ENCODE data around the gene SF3A1.
A peak's percentile ranks its signal among the peaks of the same experiment; 100 is the strongest.

Gene SF3A1

DNA sequence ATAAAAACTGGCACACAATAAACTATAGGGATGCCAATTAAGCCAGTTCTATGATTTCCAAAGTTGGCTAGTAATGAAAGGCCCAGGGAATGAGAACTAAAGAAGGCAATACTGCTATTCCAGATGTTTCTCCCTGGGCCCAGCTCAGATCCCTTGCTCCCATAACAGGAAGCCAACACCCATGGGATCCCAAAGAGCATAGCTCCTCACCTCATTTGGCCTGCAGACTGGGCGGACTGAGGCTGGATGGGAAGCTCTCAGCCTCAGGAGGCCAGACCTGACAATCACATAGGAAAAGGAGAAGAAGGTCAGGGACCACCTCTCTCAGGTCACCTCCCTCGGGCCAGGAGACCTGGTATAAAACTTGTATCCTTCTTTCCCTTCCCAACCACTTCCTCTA lies 35.2 kb downstream of the SF3A1 start:
- no peak for DNase-seq

DNA sequence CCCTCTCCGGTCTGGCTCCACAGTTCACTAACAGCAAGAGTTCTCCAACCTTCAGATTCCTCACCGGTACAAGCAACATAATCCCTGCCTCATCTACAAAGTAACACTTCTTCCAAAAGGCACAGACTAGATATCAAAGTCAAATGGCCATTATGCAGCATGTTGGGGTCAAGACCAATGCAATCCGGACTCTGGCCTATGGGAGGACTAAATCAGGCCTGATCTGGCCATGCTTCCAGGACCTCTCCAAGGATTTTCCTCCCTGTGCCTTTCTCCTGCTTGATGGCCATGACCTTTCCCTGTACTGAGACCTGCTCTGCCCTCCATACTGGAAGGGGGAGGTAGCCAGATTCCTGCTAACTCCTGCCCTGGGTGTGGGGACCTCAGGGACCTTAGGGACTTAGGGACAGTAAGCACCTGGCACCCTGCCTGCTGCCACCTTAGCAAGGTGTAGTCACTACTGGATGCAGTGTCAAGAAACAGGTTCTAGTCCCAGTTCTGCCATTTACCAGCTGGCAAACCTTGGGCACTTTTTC lies 36.6 kb downstream of the SF3A1 start:
- no peak for DNase-seq

DNA sequence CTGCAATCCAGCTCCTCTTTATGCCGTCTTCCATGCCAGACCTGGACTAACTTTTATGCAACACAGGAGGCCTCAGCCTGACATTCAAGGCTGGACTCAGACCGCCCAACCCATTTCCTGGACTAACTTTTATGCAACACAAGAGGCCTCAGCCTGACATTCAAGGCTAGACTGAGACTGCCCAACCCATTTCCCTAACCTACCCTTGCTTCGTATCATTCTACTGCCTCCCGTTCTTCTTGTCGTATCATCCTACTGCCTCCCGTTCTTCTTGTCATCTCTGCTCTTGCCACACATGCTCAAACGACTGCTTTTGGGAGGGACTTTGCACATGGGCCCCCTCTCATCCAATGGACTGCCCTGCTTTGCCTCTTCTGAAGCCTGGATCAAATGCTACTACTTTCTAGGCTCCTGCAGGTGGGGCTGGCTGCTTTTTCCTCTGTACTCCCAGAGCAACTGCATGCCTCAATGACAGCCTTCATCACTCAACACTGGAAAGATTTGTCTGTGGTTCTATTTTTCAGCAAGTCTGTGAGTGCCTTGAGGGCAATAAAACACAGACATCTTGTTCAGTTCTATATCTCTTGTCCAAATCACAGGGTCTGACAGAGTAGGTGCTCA lies 37.8 kb downstream of the SF3A1 start:
- no peak for DNase-seq

DNA sequence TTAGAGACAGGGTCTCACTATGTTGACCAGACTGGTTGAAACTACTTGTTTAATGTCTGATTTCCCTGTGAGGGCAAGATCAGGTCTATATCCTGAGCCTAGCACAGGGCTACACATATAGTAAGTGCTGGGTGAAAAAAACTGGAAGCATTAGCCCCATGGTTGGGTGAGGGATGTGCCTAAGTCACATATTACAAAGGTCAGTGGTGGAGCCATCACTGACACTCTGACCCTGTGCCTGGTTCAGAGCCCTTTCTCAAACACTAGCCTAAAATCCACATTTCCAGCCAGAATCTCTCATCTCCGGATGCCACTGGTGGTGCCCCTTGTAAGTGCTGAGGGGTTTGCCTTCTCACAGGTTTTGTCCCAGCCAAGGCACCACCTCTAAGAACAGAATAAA lies 38.9 kb downstream of the SF3A1 start:
- no peak for DNase-seq

DNA sequence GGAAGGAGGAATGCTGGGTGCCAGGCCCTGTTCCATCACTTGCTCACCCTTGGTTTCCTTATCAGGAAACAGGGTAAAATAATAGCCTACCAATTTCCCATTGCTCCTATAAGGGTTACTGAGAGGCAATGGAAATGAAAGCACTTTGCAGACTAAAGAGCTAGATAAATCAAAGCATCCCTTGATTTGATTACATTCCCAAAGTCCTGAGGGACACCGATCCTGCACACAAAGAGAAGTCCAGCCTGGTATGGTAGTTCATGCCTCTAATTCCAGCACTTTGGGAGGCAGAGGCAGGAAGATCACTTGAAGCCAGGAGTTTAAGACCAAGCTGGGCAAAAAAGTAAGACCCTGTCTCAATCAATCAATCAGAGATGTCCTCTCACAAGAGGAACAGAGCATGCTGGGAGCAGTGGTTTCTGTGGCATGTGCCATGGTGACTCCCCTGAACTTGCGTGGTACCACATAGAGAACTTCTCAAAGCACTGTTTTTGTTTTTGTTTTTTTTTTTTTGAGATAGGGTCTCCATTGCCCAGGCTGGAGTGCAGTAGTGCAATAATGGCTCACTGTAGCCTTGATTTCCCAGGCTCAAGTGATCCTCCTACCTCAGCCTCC lies 40.6 kb downstream of the SF3A1 start:
- DNase-seq = no peak

DNA sequence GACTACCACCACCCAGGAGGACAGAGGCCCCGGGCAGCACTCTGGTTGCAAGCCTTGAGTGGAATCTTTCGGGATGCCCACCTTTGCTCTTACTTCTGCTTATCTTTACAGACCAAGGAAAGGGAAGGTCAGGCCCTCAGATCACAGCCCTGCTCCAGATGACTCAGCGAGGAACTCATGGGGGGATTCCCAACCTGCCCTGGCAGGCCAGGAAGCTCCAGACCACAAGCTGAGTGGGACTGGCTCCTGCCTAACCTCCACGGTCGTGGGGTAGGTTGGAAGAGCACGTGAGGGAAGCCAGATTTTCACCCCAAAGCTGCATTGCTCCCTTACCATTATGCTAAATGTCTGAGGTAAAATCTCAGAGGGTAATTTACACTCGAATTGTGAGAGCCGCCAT lies 41.8 kb downstream of the SF3A1 start:
- no peak for DNase-seq

DNA sequence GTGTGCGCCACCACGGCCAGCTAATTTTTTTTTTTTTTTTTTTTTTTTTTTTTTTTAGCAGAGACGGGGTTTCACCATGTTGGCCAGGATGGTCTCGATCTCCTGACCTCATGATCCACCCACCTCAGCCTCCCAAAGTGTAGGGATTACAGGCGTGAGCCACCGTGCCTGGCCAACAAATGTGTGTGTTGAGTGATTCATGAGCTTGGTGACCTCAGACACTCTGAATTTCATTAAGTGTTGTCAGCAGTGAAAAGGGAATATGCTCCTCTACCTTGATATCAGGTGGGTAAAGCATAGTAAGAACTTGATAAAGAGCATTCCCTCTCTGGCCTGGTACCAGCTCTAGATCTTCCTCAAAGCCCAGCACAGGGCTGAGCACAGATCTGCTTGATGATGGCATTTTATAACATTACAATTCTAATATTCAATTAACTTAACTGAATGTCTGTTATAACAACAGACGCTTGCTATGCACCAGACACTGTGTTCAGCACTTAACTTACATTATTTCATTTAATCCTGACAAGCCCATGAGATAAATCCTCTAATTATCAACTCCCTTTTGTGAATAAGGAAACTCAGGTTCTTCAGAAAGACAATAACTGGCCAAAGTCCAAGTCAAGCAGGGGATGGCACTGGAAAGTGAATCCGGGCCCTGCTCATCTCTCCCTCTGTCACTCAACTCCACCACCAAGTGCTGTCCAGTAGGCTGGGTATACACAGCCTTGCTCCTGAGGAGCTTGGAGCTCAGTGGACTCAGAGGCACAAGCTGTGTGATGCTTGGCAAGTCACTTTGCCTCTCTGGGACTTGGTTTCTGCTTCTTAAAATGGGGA lies 42.9 kb downstream of the SF3A1 start:
- no peak for DNase-seq

DNA sequence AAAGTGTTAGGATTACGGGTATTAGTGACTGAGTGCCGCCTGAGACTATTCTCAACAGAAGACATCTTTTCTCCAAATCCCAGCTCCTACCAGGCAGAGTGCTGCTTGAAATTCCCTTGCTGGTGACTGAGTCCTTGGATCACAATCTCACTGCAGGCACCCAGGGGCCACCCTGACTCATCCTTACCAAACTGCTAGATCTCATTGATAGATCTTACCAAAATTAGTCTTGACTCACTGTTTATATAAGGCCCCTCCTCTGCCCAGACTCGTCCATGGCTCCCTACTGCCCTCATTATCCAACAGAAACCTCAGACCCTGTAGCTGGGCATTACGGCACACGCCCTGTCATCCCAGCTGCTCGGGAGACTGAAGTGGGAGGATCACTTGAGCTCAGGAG lies 44.6 kb downstream of the SF3A1 start:
- no peak for DNase-seq

DNA sequence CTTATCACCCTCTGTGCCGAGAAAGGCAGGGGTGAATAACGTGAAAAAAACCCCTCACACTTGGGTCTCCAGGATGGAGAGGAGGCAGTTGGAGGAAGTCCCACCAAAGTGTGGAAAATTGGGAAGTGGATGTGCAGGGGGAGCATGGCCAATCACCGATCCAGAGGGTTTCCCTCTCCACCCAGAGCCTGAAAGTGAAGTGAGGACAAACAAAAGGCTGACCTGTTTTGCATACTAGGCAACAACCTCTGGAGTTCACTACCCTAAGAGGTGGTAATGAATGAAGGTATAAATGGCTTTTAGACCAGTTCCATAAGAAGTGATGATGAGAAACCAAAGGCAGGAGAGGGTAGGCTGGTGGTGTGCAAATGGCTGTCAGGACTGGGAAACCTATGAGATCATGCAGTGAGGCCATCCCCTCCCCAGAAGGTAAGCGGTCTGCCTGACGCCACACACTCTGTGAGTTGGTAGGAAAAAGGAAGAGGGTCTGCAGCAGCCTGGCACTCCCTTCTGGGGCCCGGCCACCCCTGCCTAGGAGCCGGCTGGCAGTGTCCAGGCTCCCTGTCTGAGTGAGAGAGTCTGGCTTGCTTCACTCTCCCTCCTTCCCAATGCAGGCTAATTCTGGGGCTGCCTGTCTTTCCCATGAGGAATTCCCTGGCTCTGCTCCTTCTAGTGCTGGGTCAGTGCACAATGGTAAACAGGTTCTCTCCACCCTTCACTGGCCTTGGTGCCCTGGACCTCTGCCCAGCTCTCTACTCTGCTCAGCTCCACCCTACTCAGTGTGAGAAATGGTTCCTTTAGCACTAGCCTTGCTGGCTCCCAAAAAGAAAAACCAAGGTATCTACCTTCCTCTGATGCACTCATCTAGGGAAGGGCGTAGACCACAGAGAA lies 45.6 kb downstream of the SF3A1 start:
- no peak for DNase-seq

DNA sequence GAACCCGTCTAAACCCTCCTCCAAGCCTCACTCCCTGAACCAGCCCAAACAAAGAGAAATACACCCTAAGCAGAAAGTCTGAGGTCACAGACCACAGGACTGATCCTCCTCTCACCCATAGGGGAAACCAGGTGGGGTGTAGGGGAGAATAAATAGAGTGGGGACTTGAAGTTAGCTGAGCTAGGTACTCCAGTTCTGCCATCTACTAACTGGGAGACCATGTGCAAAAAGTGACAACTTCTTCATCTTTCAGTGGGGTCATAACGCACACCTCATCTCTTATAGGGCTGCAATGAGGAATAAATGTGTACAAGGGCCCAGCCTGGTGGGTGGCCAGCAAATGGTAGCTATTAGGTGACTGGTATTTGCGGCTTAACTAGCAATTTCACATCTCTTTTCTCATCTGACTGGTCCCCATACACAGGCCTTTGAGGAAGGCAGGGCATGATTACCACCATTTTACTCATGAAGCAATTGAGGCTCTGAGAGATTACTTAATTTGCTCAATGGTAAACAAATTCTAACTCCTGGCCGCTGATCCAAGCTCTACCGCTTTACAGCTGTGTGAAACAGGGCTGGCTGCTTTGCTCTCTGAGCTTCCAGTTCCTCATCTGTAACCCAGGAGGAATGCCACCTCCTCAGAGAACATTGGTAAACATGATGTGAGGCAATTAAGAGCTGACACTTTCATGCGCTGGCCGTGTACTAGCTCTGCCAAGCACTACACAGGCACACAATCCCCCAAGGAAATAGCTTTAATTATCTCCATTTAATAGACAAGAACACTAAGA lies 46.5 kb downstream of the SF3A1 start:
- no peak for DNase-seq

DNA sequence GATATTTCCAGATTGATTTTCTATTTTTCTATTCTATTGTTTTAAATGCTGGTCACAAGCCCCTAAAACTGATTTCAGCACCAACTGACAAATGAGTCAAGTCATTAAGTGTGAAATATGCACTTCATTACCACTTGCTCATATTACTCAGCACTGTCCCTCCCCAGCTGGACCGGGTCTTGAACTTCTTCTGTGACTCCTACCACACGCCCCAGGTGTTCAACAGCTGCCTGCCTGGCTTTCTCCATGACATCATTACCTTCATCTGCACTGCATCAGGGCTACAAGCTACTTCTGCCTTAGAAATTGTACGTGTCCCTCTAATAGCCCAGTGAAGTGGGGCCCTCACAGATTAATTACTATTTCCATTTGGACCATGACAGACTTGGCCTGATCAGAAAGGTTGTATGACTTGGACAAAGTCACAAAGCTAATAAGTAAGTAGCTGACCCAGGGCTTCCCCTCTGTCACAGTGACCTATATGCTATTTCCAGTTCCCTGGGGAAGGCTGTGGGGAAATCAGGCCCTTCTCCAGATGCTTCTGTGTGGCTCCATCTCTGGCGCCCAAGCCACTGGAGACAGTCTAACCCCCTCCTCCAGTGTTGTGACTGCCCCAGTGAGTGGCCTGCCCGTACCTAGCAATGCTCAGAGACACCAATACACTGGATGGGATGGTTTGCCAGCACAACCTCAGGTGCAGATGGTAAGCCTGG lies 48.0 kb downstream of the SF3A1 start:
- DNase-seq = no peak

DNA sequence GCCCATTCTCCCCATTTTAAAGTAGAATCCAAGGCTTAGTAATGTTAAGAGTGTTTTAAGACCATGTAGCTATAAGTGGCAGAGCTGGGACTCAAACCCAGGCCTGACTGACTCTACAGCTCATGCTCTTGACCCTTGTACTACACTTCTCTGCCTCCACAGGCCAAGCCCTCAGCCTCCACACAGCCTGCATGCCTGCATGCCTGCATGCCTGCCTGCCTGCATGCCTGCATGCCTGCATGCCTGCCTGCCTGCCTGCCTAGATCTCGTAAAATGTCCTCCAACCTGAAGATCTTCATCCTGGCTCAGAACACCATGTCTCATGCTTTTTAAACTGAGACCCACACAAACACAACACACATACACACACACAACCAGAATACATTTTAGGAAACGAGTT lies 48.6 kb downstream of the SF3A1 start:
- no peak for DNase-seq

DNA sequence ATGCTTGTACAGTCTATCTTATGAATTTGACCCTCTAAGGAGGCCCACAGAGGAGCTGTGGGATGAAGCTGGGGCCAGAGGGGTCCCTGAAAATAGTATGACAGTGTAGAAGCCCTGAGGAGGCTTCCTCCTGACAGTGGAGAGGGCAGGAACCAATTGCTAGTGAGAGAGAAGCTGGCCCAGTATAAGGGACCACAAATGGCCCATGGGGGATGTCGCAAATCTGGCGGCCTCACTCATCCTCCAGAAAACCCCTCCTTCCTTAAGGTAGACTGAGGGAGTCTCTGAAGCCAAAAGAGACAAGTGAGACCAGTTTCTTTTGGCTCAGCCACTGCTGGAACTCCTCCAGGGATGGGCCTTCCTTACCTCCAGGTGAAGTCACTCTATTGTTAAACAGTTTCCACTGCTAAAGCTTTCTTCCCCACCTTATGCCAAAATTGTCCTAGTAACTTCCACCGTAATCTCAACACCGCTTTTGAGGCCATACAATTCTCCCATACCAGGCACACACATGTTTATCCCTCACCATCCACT lies 49.6 kb downstream of the SF3A1 start:
- DNase-seq = no peak

DNA sequence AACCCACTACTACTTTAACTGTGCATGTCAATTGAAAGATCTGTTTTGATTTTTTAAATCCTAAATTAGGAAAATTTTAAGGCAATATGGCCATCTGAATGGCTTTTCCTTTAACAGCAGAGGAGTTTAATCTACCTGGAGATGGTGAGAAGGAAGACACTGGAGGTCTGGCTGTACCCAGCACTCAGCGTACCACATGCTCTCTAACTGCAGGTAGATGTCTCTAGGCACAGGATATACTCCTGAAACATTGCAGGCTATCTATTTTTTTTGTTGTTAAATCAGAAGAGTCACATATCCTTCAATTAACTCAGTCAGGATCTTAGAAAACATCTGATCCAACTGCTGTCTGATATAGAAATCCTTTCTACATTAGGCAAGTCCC lies 50.1 kb downstream of the SF3A1 start:
- no peak for DNase-seq

DNA sequence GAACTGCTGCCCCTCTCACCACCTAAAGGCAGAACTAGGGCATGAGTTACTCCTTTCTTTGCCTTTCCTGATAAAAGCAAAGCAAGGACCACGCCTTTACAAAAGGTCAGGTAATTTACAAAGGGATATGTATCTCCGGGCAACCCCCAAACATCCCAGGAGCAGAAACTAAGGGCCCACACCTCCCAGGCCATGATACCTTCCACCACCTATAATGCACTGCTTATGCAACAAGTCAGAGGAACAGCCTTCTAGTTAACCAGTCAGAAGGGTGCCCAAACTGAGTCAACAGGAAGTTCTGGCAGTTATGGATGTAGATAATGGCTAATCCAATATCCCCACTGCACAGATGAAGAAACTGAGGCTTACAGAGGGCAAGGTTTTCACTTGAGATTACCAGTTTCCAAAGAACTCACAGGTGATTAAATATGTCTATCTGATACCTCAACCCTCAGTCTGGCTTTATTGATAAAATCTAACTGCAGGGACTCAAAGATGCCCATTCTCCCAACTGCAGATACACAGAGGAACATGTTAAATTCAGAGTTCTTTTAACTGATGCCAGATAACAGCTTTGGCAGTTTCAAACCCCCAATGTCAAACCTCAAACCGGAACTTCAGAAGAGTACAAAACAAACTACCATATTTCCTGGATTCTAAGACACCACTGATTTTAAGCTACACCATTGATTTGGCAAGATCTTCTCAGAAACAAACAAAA lies 50.6 kb downstream of the SF3A1 start:
- DNase-seq = no peak

DNA sequence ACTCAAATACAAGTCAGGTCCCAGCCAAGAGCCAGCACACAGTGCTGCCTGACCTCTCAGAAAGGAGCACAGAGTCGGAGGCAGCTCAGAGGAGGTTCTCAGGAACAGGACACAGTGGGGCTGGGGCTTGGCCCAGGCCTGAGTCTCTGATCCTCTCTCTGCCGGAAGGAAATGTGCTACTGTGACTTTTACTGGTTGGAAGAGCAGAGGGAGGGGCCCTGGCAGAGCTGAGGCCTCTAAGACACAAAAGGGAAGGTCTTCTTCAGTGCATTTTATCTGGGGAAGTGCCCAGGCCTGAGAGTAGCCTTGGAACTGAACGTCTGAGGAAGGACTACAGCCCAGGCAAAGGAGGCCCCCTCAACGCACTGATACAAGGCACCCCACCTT lies 51.2 kb downstream of the SF3A1 start:
- DNase-seq = peak; percentile 78

DNA sequence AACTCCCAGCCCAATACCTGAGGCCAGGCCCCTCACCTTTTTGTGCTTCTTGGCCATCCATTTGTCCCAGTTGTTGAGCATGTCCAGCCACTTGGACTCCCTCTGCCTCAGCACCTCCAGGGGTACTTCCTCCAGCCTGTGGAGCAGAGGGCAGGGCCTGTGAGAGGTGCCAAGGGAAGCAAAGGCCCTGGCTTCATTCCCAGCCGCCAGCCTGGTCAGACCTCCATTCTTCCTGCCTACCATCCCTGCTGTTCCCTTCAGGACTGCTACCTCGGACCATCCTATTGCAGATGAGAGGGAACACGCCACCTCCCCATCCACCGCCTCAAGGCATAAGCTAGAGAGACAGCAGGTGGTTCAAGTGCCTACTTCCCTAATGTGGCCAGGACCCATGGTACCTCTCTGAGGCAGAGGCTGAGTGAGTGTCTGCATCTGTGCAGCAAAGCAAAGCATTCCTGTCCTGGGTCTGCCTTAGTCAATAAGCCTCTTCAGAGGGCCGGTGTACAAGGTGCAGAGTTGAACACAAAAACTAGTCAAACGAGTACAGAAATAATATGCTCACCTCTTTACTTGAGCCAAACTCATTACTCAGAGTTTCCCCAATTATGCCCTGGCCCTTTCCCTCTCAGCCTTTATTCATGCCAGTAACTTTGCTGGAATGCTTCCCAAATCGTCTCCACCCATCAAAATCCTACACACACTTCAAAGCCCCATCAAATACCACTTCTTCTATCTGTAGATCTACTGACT lies 52.0 kb downstream of the SF3A1 start:
- no peak for DNase-seq

DNA sequence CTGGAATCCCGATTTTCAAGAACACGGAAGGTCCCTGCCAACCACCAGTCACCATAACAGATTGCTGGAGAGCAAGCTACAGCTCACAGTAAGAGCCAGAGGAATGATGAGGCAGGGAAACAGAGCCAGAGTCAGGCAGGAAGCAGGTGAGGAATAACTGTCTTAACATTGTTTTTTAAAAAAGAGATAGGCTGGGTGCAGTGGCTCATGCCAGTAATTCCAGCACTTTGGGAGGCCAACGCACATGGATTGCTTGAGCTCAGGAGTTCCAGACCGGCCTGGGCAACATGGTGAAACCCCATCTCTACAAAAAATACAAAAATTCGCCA lies 53.9 kb downstream of the SF3A1 start:
- DNase-seq = no peak

DNA sequence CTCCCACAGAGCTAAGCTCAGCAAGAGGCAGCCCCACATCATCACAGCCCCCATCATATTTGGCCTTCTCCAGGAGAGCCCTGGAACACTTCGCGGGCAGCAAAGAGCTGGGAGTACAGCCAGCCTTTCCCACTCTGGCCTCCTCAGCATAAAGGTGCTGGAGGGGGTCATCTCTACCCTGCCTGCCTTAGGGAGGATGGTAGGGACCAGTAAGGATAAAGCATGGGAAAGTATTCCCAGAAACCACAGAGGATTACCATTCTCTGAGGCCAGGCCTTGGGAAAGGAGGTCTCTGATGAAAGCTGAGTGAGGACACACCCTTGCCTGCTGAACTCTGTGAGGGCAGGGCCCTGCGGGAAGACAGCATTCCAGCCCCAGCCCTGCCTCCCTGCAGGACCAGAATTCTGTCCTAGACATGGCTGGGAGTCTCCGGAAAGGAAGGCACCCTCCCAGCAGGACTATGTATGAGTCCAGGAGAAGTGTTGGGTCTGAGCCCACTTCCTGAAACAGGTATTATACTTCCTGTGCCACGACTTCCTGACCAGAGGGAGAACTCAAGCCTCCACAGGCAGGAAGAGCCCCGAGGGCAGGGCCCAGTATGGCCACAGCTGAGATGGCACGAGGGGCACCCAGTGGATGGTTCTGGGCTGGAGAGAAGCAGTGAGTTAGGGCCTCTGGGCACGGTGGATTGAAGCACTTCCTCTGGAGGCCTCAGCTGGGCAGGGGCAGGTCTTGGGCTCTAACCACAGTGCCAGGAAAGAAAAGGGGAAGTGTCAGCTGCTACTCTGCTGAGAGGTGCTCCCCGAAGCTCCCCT lies 54.5 kb downstream of the SF3A1 start:
- no peak for DNase-seq

Data from femur (tissue), 1 donor.